Measurements from ENCODE around the gene MBP.

MBP gene

GRCh38 chr18:77105028-77105427, 27.6 kb downstream of the MBP start:
- H3K4me1 ChIP-seq (ENCODE audit: low read depth, poor library complexity, severe bottlenecking), result peaks cover 20% of the 10 kb centered on the region
- no peak overlapping the region for H3K9ac ChIP-seq
- H2AFZ ChIP-seq (ENCODE audit: low read depth), result no peak overlapping the region
- no peak overlapping the region for H3K4me3 ChIP-seq (IDR thresholded peaks at IDR 0.05; ENCODE audit: insufficient read depth, low read depth, low read length)
- no peaks in the 10 kb centered on the region for H3K79me2 ChIP-seq (ENCODE audit: insufficient read depth, low read depth)
- TF ChIP-seq, protein P1, sequence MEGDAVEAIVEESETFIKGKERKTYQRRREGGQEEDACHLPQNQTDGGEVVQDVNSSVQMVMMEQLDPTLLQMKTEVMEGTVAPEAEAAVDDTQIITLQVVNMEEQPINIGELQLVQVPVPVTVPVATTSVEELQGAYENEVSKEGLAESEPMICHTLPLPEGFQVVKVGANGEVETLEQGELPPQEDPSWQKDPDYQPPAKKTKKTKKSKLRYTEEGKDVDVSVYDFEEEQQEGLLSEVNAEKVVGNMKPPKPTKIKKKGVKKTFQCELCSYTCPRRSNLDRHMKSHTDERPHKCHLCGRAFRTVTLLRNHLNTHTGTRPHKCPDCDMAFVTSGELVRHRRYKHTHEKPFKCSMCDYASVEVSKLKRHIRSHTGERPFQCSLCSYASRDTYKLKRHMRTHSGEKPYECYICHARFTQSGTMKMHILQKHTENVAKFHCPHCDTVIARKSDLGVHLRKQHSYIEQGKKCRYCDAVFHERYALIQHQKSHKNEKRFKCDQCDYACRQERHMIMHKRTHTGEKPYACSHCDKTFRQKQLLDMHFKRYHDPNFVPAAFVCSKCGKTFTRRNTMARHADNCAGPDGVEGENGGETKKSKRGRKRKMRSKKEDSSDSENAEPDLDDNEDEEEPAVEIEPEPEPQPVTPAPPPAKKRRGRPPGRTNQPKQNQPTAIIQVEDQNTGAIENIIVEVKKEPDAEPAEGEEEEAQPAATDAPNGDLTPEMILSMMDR (conservative IDR thresholded peaks at IDR 0.05; ENCODE audit: low read depth, low read length), result no peak
- no peaks in the 10 kb centered on the region for H3K27me3 ChIP-seq (ENCODE audit: insufficient read depth, low read depth)
- no peak overlapping the region for H3K4me2 ChIP-seq
- H3K36me3 ChIP-seq (ENCODE audit: insufficient read depth), result no peaks in the 10 kb centered on the region
- H3K27ac ChIP-seq, result no peak overlapping the region
- H4K20me1 ChIP-seq (ENCODE audit: insufficient read depth), result no peaks in the 10 kb centered on the region

DNA sequence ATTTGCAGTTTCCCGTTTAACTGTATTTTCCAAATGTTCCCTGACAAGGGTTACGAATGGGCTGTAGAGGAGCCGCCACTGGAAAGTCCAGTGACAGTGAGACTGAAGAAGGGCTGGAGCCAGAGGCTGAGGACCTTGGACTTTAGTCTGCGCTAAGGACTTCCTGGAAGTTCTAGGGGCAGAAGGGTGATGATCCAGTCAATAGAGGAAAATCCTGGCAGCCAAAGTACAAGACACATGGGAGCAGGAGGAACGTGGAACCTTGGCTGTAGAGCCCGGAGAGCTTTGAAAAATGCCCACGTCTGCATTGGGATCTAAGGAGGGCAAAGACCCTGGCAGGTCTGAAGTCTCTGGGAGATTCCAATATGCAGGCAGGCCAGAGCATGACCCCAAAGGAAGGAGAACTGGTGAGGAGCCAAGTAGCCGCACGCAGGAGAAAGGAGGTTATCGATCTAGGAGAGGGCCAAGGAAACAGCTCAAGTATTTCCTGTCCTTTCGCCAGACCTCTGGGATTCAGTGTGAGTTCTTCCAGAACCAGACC, 28.5 kb downstream of the MBP start:
- TF ChIP-seq, protein P1 (conservative IDR thresholded peaks at IDR 0.05; ENCODE audit: low read depth, low read length), result no peak
- H3K27ac ChIP-seq, result no peak overlapping the region
- no peak overlapping the region for H3K4me3 ChIP-seq (IDR thresholded peaks at IDR 0.05; ENCODE audit: insufficient read depth, low read depth, low read length)
- no peaks in the 10 kb centered on the region for H3K27me3 ChIP-seq (ENCODE audit: insufficient read depth, low read depth)
- no peaks in the 10 kb centered on the region for H4K20me1 ChIP-seq (ENCODE audit: insufficient read depth)
- no peaks in the 10 kb centered on the region for H3K79me2 ChIP-seq (ENCODE audit: insufficient read depth, low read depth)
- H3K4me1 ChIP-seq (ENCODE audit: low read depth, poor library complexity, severe bottlenecking), result peaks cover 20% of the 10 kb centered on the region
- H3K4me2 ChIP-seq, result no peak overlapping the region
- no peaks in the 10 kb centered on the region for H3K36me3 ChIP-seq (ENCODE audit: insufficient read depth)
- no peak overlapping the region for H2AFZ ChIP-seq (ENCODE audit: low read depth)
- no peak overlapping the region for H3K9ac ChIP-seq

DNA sequence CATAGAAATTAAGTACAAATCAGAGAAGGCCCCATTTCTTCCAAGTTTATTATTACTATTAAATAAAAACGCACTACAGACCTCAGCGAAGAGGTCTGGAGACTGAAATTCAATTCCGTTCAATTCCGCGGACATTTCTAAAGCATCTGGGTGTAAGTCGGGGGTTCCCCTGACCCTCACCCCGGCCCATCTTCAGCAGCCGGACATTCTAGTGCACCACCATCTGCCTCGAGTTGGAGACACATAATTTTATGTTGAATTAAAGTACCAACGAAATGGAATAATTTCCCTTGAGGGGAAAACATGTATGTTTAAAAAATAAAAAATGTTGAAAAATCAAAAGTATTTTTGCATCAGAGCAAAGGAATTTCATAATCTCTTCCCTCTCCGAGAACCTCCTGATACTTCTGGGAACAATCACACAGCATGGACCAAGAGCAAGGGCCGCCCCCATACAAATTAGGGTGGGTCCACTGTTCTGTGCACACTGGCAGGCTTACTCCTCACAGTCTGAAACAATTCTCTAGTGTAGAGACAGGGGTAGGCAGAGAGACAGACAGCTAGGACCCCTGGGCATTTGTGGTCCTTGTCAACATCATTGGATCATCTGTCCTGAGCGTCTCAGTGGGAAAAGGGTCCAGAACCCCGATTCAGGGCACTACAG, 29.3 kb downstream of the MBP start:
- peaks cover 20% of the 10 kb centered on the region for H3K4me1 ChIP-seq (ENCODE audit: low read depth, poor library complexity, severe bottlenecking)
- H3K9ac ChIP-seq, result no peak overlapping the region
- no peaks in the 10 kb centered on the region for H3K27me3 ChIP-seq (ENCODE audit: insufficient read depth, low read depth)
- no peak overlapping the region for H3K4me3 ChIP-seq (IDR thresholded peaks at IDR 0.05; ENCODE audit: insufficient read depth, low read depth, low read length)
- peak overlapping the region; percentile 69; the same call in 1 of the 2 replicates for H3K4me2 ChIP-seq
- no peaks in the 10 kb centered on the region for H3K79me2 ChIP-seq (ENCODE audit: insufficient read depth, low read depth)
- H2AFZ ChIP-seq (ENCODE audit: low read depth), result no peak overlapping the region
- TF ChIP-seq, protein P1 (conservative IDR thresholded peaks at IDR 0.05; ENCODE audit: low read depth, low read length), result no peak
- no peaks in the 10 kb centered on the region for H3K36me3 ChIP-seq (ENCODE audit: insufficient read depth)
- no peaks in the 10 kb centered on the region for H4K20me1 ChIP-seq (ENCODE audit: insufficient read depth)
- no peak overlapping the region for H3K27ac ChIP-seq

GRCh38 chr18:77102259-77103040, 30.1 kb downstream of the MBP start:
- Histone ChIP-seq H3K27me3 (ENCODE audit: insufficient read depth, low read depth) (no peaks in the 10 kb centered on the region), H3K27ac (peak overlapping the region; percentile 34), H2AFZ (ENCODE audit: low read depth) (no peak overlapping the region), H3K36me3 (ENCODE audit: insufficient read depth) (no peaks in the 10 kb centered on the region), H3K79me2 (ENCODE audit: insufficient read depth, low read depth) (no peaks in the 10 kb centered on the region), H3K4me3 (IDR thresholded peaks at IDR 0.05; ENCODE audit: insufficient read depth, low read depth, low read length) (no peak overlapping the region), H3K9ac (no peak overlapping the region), H3K4me2 (peak overlapping the region; percentile 69), H4K20me1 (ENCODE audit: insufficient read depth) (no peaks in the 10 kb centered on the region), H3K4me1 (ENCODE audit: low read depth, poor library complexity, severe bottlenecking) (peaks cover 20% of the 10 kb centered on the region)
- TF ChIP-seq, protein P1 (conservative IDR thresholded peaks at IDR 0.05; ENCODE audit: low read depth, low read length), result no peak
